Fibroblast of lung (primary cell): ENCODE data around the gene COG5. TPM values are rescaled to one million over a fixed set of nuclear protein-coding genes. Genes with fewer than 3 reads are reported as not detected.

Source experiments
- DNase-seq, 2 donors: peaks; one replicate each; pipeline versions ENCODE4 v3.0.0 to v3.0.0-alpha.2; 2010; ENCODE audit warnings: low read depth in 2 of 2
- H2AFZ ChIP-seq: 2 replicates; pipeline ENCODE4 v1.5.1; 2012; ENCODE audit warnings: low read length, control low read depth, inconsistent platforms
- H3K27ac ChIP-seq: 2 replicates; pipeline ENCODE4 v1.5.1; 2011; ENCODE audit warnings: low read length, control low read depth; ENCODE audit not compliant: insufficient read depth
- H3K27me3 ChIP-seq: 2 replicates; pipeline ENCODE4 v1.5.1; 2011; ENCODE audit warnings: mild to moderate bottlenecking, low read length; ENCODE audit not compliant: control insufficient read depth, insufficient read depth
- H3K36me3 ChIP-seq: 2 replicates; pipeline ENCODE4 v1.5.1; 2011; ENCODE audit warnings: low read length; ENCODE audit not compliant: control insufficient read depth, insufficient read depth
- H3K4me1 ChIP-seq: 2 replicates; pipeline ENCODE4 v1.5.1; 2011; ENCODE audit warnings: low read length; ENCODE audit not compliant: control insufficient read depth, insufficient read depth; ENCODE audit errors: extremely low read depth
- H3K4me2 ChIP-seq: 2 replicates; pipeline ENCODE4 v1.5.1; 2011; ENCODE audit warnings: low read length, control low read depth; ENCODE audit not compliant: insufficient read depth; ENCODE audit errors: extremely low read depth
- H3K4me3 ChIP-seq, 4 experiments: fragments of 200-600 bp in 1 of 4; sonication (generic) in 1 of 4; replicated peaks in 1 of 4; 2 replicates each; pipeline ENCODE4 v1.5.1; 2011 to 2016; ENCODE audit warnings: low read length in 4 of 4, low read depth in 3 of 4, mild to moderate bottlenecking in 3 of 4, control low read depth in 2 of 4, inconsistent platforms in 1 of 4, mixed read lengths in 1 of 4; ENCODE audit not compliant: insufficient read depth in 1 of 4; ENCODE audit errors: control extremely low read depth in 1 of 4
- H3K79me2 ChIP-seq: 2 replicates; pipeline ENCODE4 v1.5.1; 2012; ENCODE audit warnings: mild to moderate bottlenecking, low read length, inconsistent platforms; ENCODE audit not compliant: control insufficient read depth, insufficient read depth
- H3K9ac ChIP-seq: 2 replicates; pipeline ENCODE4 v1.5.1; 2011; ENCODE audit warnings: mild to moderate bottlenecking, low read length, control low read depth; ENCODE audit not compliant: insufficient read depth
- H3K9me3 ChIP-seq: 2 replicates; pipeline ENCODE4 v1.5.1; 2012; ENCODE audit warnings: low read depth, low read length; ENCODE audit not compliant: control insufficient read depth, insufficient read depth
- H4K20me1 ChIP-seq: 2 replicates; pipeline ENCODE4 v1.5.1; 2011; ENCODE audit warnings: low read length; ENCODE audit not compliant: control insufficient read depth, insufficient read depth; ENCODE audit errors: extremely low read depth
- EZH2 ChIP-seq: IDR thresholded peaks from 2 replicates; pipeline ENCODE4 v1.5.1; 2012; ENCODE audit warnings: low read length, control low read depth, mild to moderate bottlenecking; ENCODE audit errors: missing control alignments
- polyA plus RNA-seq, 2 donors: library from polyadenylated mRNA; depleted of rRNA in 1 of 2; stranded (reverse) in 1 of 2; unstranded in 1 of 2; fragments of >200 nt; gene quantifications; 2 replicates each; pipeline ENCODE4 v1.2.1, GENCODE V29; 2011 to 2012; ENCODE audit warnings: missing spikeins in 1 of 2
- total RNA-seq: library from RNA; depleted of rRNA; stranded (reverse); fragments of >200 nt; gene quantifications from 2 replicates; pipeline ENCODE4 v1.2.1, GENCODE V29; 2014
- TF ChIP-seq, protein P1 (sequence below), 2 donors: IDR thresholded peaks in 1 of 2; conservative IDR thresholded peaks in 1 of 2; 1 replicate in 1 of 2; 2 replicates in 1 of 2; pipeline ENCODE4 v1.5.1; 2011 to 2012; ENCODE audit warnings: low read length in 2 of 2, control low read depth in 1 of 2, inconsistent platforms in 1 of 2, low read depth in 1 of 2, mild to moderate bottlenecking in 1 of 2

The COG5 gene
- total and polyA plus RNA-seq, 2 donors (not counting 1 experiment from before 2014, with no cell fraction given): 34.5 to 40.3 TPM

DNA sequence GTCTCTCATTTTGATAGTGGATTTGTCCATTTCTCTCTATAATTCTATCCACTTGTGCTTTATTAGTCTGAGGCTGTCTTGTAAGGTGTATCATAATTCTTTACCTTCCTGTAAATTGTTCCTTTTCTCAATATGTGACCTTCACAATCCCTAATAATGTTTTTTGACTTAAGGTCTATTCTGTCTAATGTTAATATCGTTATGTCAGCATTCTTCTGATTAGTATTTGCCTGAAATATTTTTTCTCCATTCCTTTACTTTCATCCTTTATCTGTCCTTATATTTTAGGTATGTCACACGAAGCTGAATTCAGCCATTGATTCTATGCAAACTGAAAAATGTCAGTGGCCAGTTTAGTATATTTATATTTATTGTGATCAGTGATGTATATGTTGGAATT is 295.1 kb downstream of the COG5 start:
- TF ChIP-seq, protein P1, sequence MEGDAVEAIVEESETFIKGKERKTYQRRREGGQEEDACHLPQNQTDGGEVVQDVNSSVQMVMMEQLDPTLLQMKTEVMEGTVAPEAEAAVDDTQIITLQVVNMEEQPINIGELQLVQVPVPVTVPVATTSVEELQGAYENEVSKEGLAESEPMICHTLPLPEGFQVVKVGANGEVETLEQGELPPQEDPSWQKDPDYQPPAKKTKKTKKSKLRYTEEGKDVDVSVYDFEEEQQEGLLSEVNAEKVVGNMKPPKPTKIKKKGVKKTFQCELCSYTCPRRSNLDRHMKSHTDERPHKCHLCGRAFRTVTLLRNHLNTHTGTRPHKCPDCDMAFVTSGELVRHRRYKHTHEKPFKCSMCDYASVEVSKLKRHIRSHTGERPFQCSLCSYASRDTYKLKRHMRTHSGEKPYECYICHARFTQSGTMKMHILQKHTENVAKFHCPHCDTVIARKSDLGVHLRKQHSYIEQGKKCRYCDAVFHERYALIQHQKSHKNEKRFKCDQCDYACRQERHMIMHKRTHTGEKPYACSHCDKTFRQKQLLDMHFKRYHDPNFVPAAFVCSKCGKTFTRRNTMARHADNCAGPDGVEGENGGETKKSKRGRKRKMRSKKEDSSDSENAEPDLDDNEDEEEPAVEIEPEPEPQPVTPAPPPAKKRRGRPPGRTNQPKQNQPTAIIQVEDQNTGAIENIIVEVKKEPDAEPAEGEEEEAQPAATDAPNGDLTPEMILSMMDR (conservative IDR thresholded peaks at IDR 0.05 in 1 of 2, IDR thresholded peaks at IDR 0.05 in 1 of 2; ENCODE audit: low read depth in 1 of 2, low read length in 2 of 2): no peak
- no peak for TF ChIP-seq EZH2
- DNase-seq: no peak
- H3K4me2 ChIP-seq: no peak overlapping the region

DNA sequence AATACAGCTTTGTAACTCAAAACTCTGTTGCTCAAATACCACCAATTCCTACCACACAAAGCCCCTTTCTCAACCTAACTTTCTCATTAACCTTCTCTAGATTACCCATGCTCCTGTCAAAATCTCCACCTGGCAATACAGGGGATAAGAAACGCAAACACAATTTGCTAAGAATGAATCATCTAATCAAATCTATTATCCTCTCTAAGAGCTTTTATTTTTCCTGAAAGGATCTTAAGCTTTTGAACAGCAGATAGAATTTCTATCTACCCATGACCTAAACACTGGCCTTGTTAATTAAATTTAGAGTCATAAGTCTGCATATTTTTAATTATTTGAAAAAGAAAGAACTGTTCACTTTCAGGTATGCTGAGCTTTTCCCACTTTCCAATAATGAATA is 296.6 kb downstream of the COG5 start:
- no peaks in the 10 kb centered on the region for H3K79me2 ChIP-seq
- no peaks in the 10 kb centered on the region for H3K27me3 ChIP-seq
- no peak for TF ChIP-seq EZH2
- TF ChIP-seq, protein P1 (conservative IDR thresholded peaks at IDR 0.05 in 1 of 2, IDR thresholded peaks at IDR 0.05 in 1 of 2; ENCODE audit: low read depth in 1 of 2, low read length in 2 of 2): no peak
- no peak overlapping the region for H3K4me2 ChIP-seq
- no peak overlapping the region for H3K27ac ChIP-seq
- no peaks in the 10 kb centered on the region for H3K9me3 ChIP-seq
- H3K4me3 ChIP-seq: no peak overlapping the region
- H3K4me1 ChIP-seq: no peaks in the 10 kb centered on the region
- DNase-seq: no peak
- no peaks in the 10 kb centered on the region for H4K20me1 ChIP-seq
- no peaks in the 10 kb centered on the region for H3K36me3 ChIP-seq
- no peak overlapping the region for H3K9ac ChIP-seq
- H2AFZ ChIP-seq: no peak overlapping the region

More for the DNA sequence above, 295.1 kb downstream of the COG5 start:
- H3K27me3 ChIP-seq: no peaks in the 10 kb centered on the region
- H3K9me3 ChIP-seq: no peaks in the 10 kb centered on the region
- no peaks in the 10 kb centered on the region for H3K36me3 ChIP-seq
- no peak overlapping the region for H3K9ac ChIP-seq
- no peak overlapping the region for H2AFZ ChIP-seq
- H4K20me1 ChIP-seq: no peaks in the 10 kb centered on the region
- no peak overlapping the region for H3K4me3 ChIP-seq
- H3K27ac ChIP-seq: no peak overlapping the region
- H3K79me2 ChIP-seq: no peaks in the 10 kb centered on the region
- H3K4me1 ChIP-seq: no peaks in the 10 kb centered on the region

DNA sequence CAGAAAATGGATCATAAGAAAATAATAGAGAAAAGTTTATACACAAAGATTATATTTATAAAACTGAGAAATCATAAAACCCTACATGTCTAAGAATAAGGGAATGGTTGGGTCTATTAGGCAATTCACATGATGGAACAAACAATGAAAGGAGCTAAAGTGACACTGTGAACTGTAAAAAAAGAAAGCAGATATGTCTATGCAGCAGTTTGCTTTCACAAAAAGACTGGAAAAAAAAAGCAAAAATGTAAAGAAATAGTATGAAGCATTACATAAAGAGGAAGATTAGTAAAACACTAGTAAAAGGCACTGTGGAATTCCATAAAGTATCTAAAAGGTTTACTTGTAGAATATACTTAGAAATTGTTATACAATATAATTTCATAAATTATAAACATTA is 299.0 kb downstream of the COG5 start:
- no peak overlapping the region for H3K27ac ChIP-seq
- DNase-seq: no peak
- no peaks in the 10 kb centered on the region for H3K36me3 ChIP-seq
- no peak overlapping the region for H2AFZ ChIP-seq
- TF ChIP-seq EZH2: no peak
- TF ChIP-seq, protein P1 (conservative IDR thresholded peaks at IDR 0.05 in 1 of 2, IDR thresholded peaks at IDR 0.05 in 1 of 2; ENCODE audit: low read depth in 1 of 2, low read length in 2 of 2): no peak
- H3K79me2 ChIP-seq: no peaks in the 10 kb centered on the region
- H3K4me3 ChIP-seq: no peak overlapping the region
- no peak overlapping the region for H3K4me2 ChIP-seq
- no peaks in the 10 kb centered on the region for H4K20me1 ChIP-seq
- H3K27me3 ChIP-seq: no peaks in the 10 kb centered on the region
- H3K9ac ChIP-seq: no peak overlapping the region
- H3K4me1 ChIP-seq: no peaks in the 10 kb centered on the region
- no peaks in the 10 kb centered on the region for H3K9me3 ChIP-seq
